GM06990 (cell line): ENCODE results near the gene TRPT1.

Experiments used
- DNase-seq: peaks from one replicate; pipeline ENCODE4 v3.0.0-alpha.2; 2011; ENCODE audit not compliant: insufficient read length; ENCODE audit errors: extremely low read depth
- H3K27me3 ChIP-seq: replicated peaks from 2 replicates; pipeline ENCODE4 v1.6.0; 2011; ENCODE audit warnings: low read length; ENCODE audit not compliant: control insufficient read depth, insufficient read depth
- H3K36me3 ChIP-seq: 2 replicates; pipeline ENCODE4 v1.5.1; 2011; ENCODE audit warnings: low read length; ENCODE audit not compliant: control insufficient read depth, insufficient read depth
- H3K4me3 ChIP-seq: replicated peaks from 2 replicates; pipeline ENCODE4 v1.5.1; 2011; ENCODE audit warnings: low read depth, mild to moderate bottlenecking, control low read depth, low read length
- CTCF ChIP-seq: IDR thresholded peaks from 2 replicates; pipeline ENCODE4 v1.5.1; 2011; ENCODE audit warnings: low read length, control low read depth, mild to moderate bottlenecking, inconsistent platforms; ENCODE audit not compliant: insufficient read depth, poor library complexity, severe bottlenecking

Gene TRPT1

GRCh38 chr11:64244966-64245365 lies 19.0 kb upstream of the TRPT1 start:
- no peaks in the 10 kb centered on the region for H3K27me3 ChIP-seq
- peaks cover 13% of the 10 kb centered on the region for H3K36me3 ChIP-seq
- H3K4me3 ChIP-seq, result peak overlapping the region; percentile 93
- no peak for DNase-seq
- TF ChIP-seq CTCF, result no peak

GRCh38 chr11:64244107-64244506 lies 18.1 kb upstream of the TRPT1 start:
- TF ChIP-seq CTCF, result no peak
- Histone ChIP-seq H3K4me3 (no peak overlapping the region), H3K27me3 (no peaks in the 10 kb centered on the region), H3K36me3 (peaks cover 13% of the 10 kb centered on the region)
- no peak for DNase-seq

- no peak overlapping the region for H3K4me3 ChIP-seq
- H3K27me3 ChIP-seq, result no peaks in the 10 kb centered on the region
Observed at GRCh38 chr11:64243236-64243854, 17.4 kb upstream of the TRPT1 start.

GRCh38 chr11:64241491-64242374 lies 15.7 kb upstream of the TRPT1 start:
- no peak for TF ChIP-seq CTCF
- Histone ChIP-seq H3K27me3 (no peaks in the 10 kb centered on the region), H3K4me3 (peak overlapping the region; percentile 89), H3K36me3 (peaks cover 14% of the 10 kb centered on the region)
- DNase-seq, result no peak

More at GRCh38 chr11:64243236-64243854, 17.4 kb upstream of the TRPT1 start:
- DNase-seq, result no peak
- TF ChIP-seq CTCF, result no peak
- peaks cover 14% of the 10 kb centered on the region for H3K36me3 ChIP-seq

GRCh38 chr11:64241241-64241490 lies 15.2 kb upstream of the TRPT1 start:
- peak; percentile 99 for DNase-seq
- H3K27me3 ChIP-seq, result no peaks in the 10 kb centered on the region
- peaks cover 14% of the 10 kb centered on the region for H3K36me3 ChIP-seq
- TF ChIP-seq CTCF, result no peak
- H3K4me3 ChIP-seq, result peak overlapping the region; percentile 89
